AG08395 (cell line): ENCODE results near the gene HABP4.
"Not testable (repeated sequence)": the region's sequence is repeated elsewhere in the genome, so short reads cannot be mapped to it uniquely, and the experiment has no call there.

ENCODE experiments used
- DNase-seq: peaks from one replicate; pipeline ENCODE4 v3.0.0; 2012; ENCODE audit warnings: mixed read lengths, low spot score

The HABP4 gene

GRCh38 chr9:96498796-96499195, 48.8 kb downstream of the HABP4 start:
- no peak for DNase-seq

- DNase-seq: no peak
Measured at GRCh38 chr9:96499257-96499656, 49.3 kb downstream of the HABP4 start.

- DNase-seq: no peak
Measured at GRCh38 chr9:96500696-96501632, 51.0 kb downstream of the HABP4 start.

GRCh38 chr9:96501633-96502538, 51.9 kb downstream of the HABP4 start:
- DNase-seq: no peak

- no peak for DNase-seq
Measured at GRCh38 chr9:96502539-96503373, 52.8 kb downstream of the HABP4 start.

- not testable (repeated sequence) for DNase-seq
Measured at GRCh38 chr9:96503374-96503748, 53.4 kb downstream of the HABP4 start.

GRCh38 chr9:96503918-96504317, 53.9 kb downstream of the HABP4 start:
- no peak for DNase-seq

GRCh38 chr9:96505316-96505991, 55.5 kb downstream of the HABP4 start:
- DNase-seq: no peak

- no peak for DNase-seq
Measured at GRCh38 chr9:96508227-96508940, 58.4 kb downstream of the HABP4 start.

GRCh38 chr9:96509026-96509425, 59.1 kb downstream of the HABP4 start:
- DNase-seq: no peak

- no peak for DNase-seq
Measured at GRCh38 chr9:96509848-96510247, 59.9 kb downstream of the HABP4 start.

- DNase-seq: peak; percentile 39
Measured at GRCh38 chr9:96510258-96510657, 60.3 kb downstream of the HABP4 start.

GRCh38 chr9:96512240-96512639, 62.3 kb downstream of the HABP4 start:
- DNase-seq: no peak

- DNase-seq: peak; percentile 60
Measured at GRCh38 chr9:96513622-96514021, 63.7 kb downstream of the HABP4 start.

GRCh38 chr9:96514108-96514799, 64.3 kb downstream of the HABP4 start:
- DNase-seq: peak; percentile 73

GRCh38 chr9:96514800-96515158, 64.8 kb downstream of the HABP4 start:
- DNase-seq: no peak

- DNase-seq: no peak
Measured at GRCh38 chr9:96515621-96516470, 65.9 kb downstream of the HABP4 start.

- DNase-seq: no peak
Measured at GRCh38 chr9:96519095-96519494, 69.1 kb downstream of the HABP4 start.

- DNase-seq: no peak
Measured at GRCh38 chr9:96519787-96520186, 69.8 kb downstream of the HABP4 start.
